B cell (primary cell): ENCODE measurements around the gene SYTL5. TPM values are rescaled to one million over a fixed set of nuclear protein-coding genes. Genes with fewer than 3 reads are reported as not detected.

ENCODE experiments used
- ATAC-seq: fragments of 200-7000 bp; cut with Tn5 transposase; one replicate; pipeline ENCODE4 v1.10.0; 2021; ENCODE audit warnings: low read depth, mild to moderate bottlenecking, moderate number of reproducible peaks, moderate library complexity
- CTCF ChIA-PET: fragments of 350-600 bp; sonication (Branson Sonifier 250); formaldehyde crosslinking; loops from one replicate; lab custom pipeline; 2021; ENCODE audit warnings: antibody characterized with exemption, inconsistent platforms; lab: Charles Lee
- POLR2A ChIA-PET: fragments of 350-600 bp; sonication (Branson Sonifier 250); formaldehyde crosslinking; loops from one replicate; lab custom pipeline; 2021; ENCODE audit warnings: antibody characterized with exemption; lab: Charles Lee
- DNase-seq: peaks from one replicate; pipeline ENCODE4 v3.0.0; 2013
- H2AFZ ChIP-seq: 2 replicates; pipeline ENCODE4 v1.6.1; 2012; ENCODE audit warnings: mild to moderate bottlenecking, low read depth, low read length; ENCODE audit not compliant: insufficient read depth, poor library complexity, severe bottlenecking
- H3K27ac ChIP-seq, 2 donors: 1 replicate in 1 of 2; 2 replicates in 1 of 2; pipeline ENCODE4 v1.5.1; 2012 to 2013; ENCODE audit warnings: low read length in 2 of 2, mild to moderate bottlenecking in 2 of 2, moderate library complexity in 1 of 2
- H3K27me3 ChIP-seq, 4 experiments: fragments of 200-600 bp in 1 of 4; sonication (generic) in 1 of 4; replicated peaks in 1 of 4; 1 replicate in 2 of 4; 2 replicates in 2 of 4; pipeline versions ENCODE4 v1.6.1 to v1.7.0; 2013 to 2016; ENCODE audit warnings: low read length in 3 of 4, mild to moderate bottlenecking in 2 of 4, mixed read lengths in 1 of 4, moderate library complexity in 1 of 4; ENCODE audit not compliant: insufficient read depth in 4 of 4, control insufficient read depth in 3 of 4; ENCODE audit errors: control extremely low read depth in 1 of 4
- H3K36me3 ChIP-seq, 2 experiments: replicated peaks in 1 of 2; 1 replicate in 1 of 2; 2 replicates in 1 of 2; pipeline versions ENCODE4 v1.6.1 to v1.7.1; 2013; ENCODE audit warnings: low read length in 1 of 2; ENCODE audit not compliant: insufficient read depth in 2 of 2, control insufficient read depth in 1 of 2; ENCODE audit errors: control extremely low read depth in 1 of 2, extremely low read depth in 1 of 2
- H3K4me1 ChIP-seq, 2 donors: fragments of 200-600 bp in 1 of 2; sonication (generic) in 1 of 2; 1 replicate in 1 of 2; 2 replicates in 1 of 2; pipeline versions ENCODE4 v1.5.1 to v1.6.1; 2013 to 2017; ENCODE audit warnings: low read length in 2 of 2; ENCODE audit not compliant: control insufficient read depth in 2 of 2, insufficient read depth in 2 of 2
- H3K4me2 ChIP-seq: replicated peaks from 2 replicates; pipeline ENCODE3; 2012; ENCODE audit warnings: mild to moderate bottlenecking, low read depth, low read length; ENCODE audit not compliant: poor library complexity, severe bottlenecking
- H3K4me3 ChIP-seq, 5 experiments: fragments of 200-600 bp in 1 of 5; sonication (generic) in 1 of 5; 1 replicate in 3 of 5; 2 replicates in 2 of 5; pipeline versions ENCODE4 v1.5.1 to v1.7.0; 2011 to 2016; ENCODE audit warnings: low read length in 4 of 5, mild to moderate bottlenecking in 4 of 5, low read depth in 2 of 5, control low read depth in 1 of 5, moderate library complexity in 1 of 5; ENCODE audit not compliant: insufficient read depth in 1 of 5; ENCODE audit errors: control extremely low read depth in 1 of 5, extremely low read depth in 1 of 5
- H3K79me2 ChIP-seq: fragments of 200-600 bp; sonication (generic); one replicate; pipeline ENCODE4 v1.6.0; 2016; ENCODE audit warnings: low read length; ENCODE audit not compliant: control insufficient read depth, insufficient read depth
- H3K9ac ChIP-seq: fragments of 200-600 bp; sonication (generic); 2 replicates; pipeline ENCODE4 v1.6.1; 2017; ENCODE audit warnings: mild to moderate bottlenecking, low read length, moderate library complexity
- H3K9me3 ChIP-seq, 3 donors: one replicate each; pipeline versions ENCODE4 v1.6.1 to v1.7.1; 2013; ENCODE audit warnings: low read length in 2 of 3; ENCODE audit not compliant: control insufficient read depth in 2 of 3, insufficient read depth in 1 of 3; ENCODE audit errors: control extremely low read depth in 1 of 3
- H4K20me1 ChIP-seq: 2 replicates; pipeline ENCODE4 v1.6.0; 2012; ENCODE audit warnings: mild to moderate bottlenecking, low read length; ENCODE audit not compliant: insufficient read depth, control insufficient read depth, poor library complexity, severe bottlenecking
- H3K27ac Mint-ChIP-seq: one replicate; pipeline ENCODE4 v1.8.0; 2021; ENCODE audit warnings: mixed read lengths
- H3K27me3 Mint-ChIP-seq: one replicate; pipeline ENCODE4 v1.8.0; 2021; ENCODE audit warnings: mixed read lengths
- H3K4me1 Mint-ChIP-seq: one replicate; pipeline ENCODE4 v1.8.0; 2021; ENCODE audit warnings: mixed read lengths
- H3K4me3 Mint-ChIP-seq: one replicate; pipeline ENCODE4 v1.8.0; 2021; ENCODE audit warnings: mixed read lengths
- H3K9me3 Mint-ChIP-seq: one replicate; pipeline ENCODE4 v1.8.0; 2022; ENCODE audit warnings: mixed read lengths; ENCODE audit not compliant: insufficient read depth
- CTCF ChIP-seq: fragments of 200-600 bp; IDR thresholded peaks from one replicate; pipeline ENCODE4 v1.8.0; 2022; ENCODE audit warnings: antibody characterized with exemption, mild to moderate bottlenecking
- EZH2 ChIP-seq: IDR thresholded peaks from 2 replicates; pipeline ENCODE4 v1.6.1; 2012; ENCODE audit warnings: borderline replicate concordance, low read depth, mild to moderate bottlenecking, moderate library complexity, low read length; ENCODE audit not compliant: insufficient read depth, poor library complexity, severe bottlenecking
- WGBS: methylation state at CpG from one replicate; pipeline ENCODE4 v1.1.5; 2013; ENCODE audit warnings: missing lambda C conversion rate; ENCODE audit not compliant: insufficient coverage; 5-methylcytosine and 5-hydroxymethylcytosine counted together
- intact Hi-C: fragments of 100-400 bp; cut with micrococcal nuclease; formaldehyde crosslinking; loops from one replicate; pipeline ENCODE4 v1.10.0; 2022
- polyA plus RNA-seq: library from polyadenylated mRNA; depleted of rRNA; stranded (reverse); fragments of >200 nt; gene quantifications from 2 replicates; pipeline ENCODE4 v1.2.3, GENCODE V29; 2012
- total RNA-seq, 2 donors: library from RNA; stranded (reverse); fragments of 120-200 nt in 1 of 2; gene quantifications; 1 replicate in 1 of 2; 2 replicates in 1 of 2; pipeline versions ENCODE4 v1.2.3 to v1.2.4, GENCODE V29; 2013 to 2022

SYTL5 gene
- total and polyA plus RNA-seq, 2 donors (not counting 1 experiment from before 2014, with no cell fraction given): 0.01 TPM; not detected in 1

- intact Hi-C loops: no loop called here
- ChIA-PET POLR2A (no interaction called here), CTCF (no interaction called here)
- Histone ChIP-seq H3K9me3 (no peaks in the 10 kb centered on the region), H3K27ac (no peak overlapping the region), H3K27me3 (peaks cover 0 to 4% (median 0%) of the 10 kb centered on the region in 4 experiments), H3K4me3 (no peak overlapping the region), H3K79me2 (no peaks in the 10 kb centered on the region), H2AFZ (no peak overlapping the region), H3K9ac (no peak overlapping the region), H3K4me2 (no peak overlapping the region), H4K20me1 (no peaks in the 10 kb centered on the region), H3K4me1 (no peaks in the 10 kb centered on the region), H3K36me3 (no peaks in the 10 kb centered on the region)
- DNase-seq (no peak), ATAC-seq (no peak)
- TF ChIP-seq EZH2: no peak
- TF ChIP-seq CTCF: no peak
- no peaks in the 10 kb centered on the region for H3K9me3 Mint-ChIP-seq
- H3K4me1 Mint-ChIP-seq: no peaks in the 10 kb centered on the region
- WGBS: no CpG with 5 or more reads among the region's 2 CpGs
- H3K27me3 Mint-ChIP-seq: no peaks in the 10 kb centered on the region
- no peak overlapping the region for H3K4me3 Mint-ChIP-seq
- no peak overlapping the region for H3K27ac Mint-ChIP-seq
These were observed 54.1 kb downstream of the SYTL5 start for GRCh38 chrX:38060331-38060878.

DNA sequence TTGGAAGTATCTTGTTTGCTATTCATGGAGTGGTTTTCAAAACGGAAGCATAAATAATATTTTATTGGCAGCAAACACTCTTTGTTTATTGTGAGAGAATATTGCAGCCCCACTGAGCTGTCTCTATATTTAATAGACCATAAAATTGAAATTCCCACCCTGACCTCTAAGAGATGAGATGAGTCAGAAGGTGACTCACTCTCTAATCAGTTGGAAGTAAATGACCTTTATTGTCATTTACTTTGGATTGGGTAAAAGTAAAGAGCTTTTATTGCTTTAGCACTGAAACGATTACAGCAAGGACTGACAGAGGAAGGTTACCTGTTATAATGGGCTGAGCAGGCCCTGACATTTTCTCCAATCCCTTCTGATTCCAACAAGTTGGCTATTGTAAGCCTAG lies 55.0 kb downstream of the SYTL5 start:
- no peak overlapping the region for H3K27ac Mint-ChIP-seq
- H3K4me1 Mint-ChIP-seq: no peaks in the 10 kb centered on the region
- ATAC-seq (no peak), DNase-seq (no peak)
- H3K27me3 ChIP-seq: peaks cover 0 to 4% (median 0%) of the 10 kb centered on the region in 4 experiments
- no peak overlapping the region for H3K4me3 Mint-ChIP-seq
- ChIA-PET CTCF (no interaction called here), POLR2A (no interaction called here)
- no peak overlapping the region for H3K4me3 ChIP-seq
- no peaks in the 10 kb centered on the region for H3K9me3 ChIP-seq
- WGBS: no CpG with 5 or more reads among the region's 2 CpGs
- H2AFZ ChIP-seq: no peak overlapping the region
- no peaks in the 10 kb centered on the region for H3K27me3 Mint-ChIP-seq
- H4K20me1 ChIP-seq: no peaks in the 10 kb centered on the region
- H3K79me2 ChIP-seq: no peaks in the 10 kb centered on the region
- H3K36me3 ChIP-seq: no peaks in the 10 kb centered on the region
- TF ChIP-seq CTCF: no peak
- TF ChIP-seq EZH2: no peak
- no peaks in the 10 kb centered on the region for H3K9me3 Mint-ChIP-seq
- H3K9ac ChIP-seq: no peak overlapping the region
- no peak overlapping the region for H3K4me2 ChIP-seq
- H3K27ac ChIP-seq: no peak overlapping the region
- intact Hi-C loops: no loop called here
- no peaks in the 10 kb centered on the region for H3K4me1 ChIP-seq
